Aorta (tissue), 5 donors: ENCODE measurements around the gene EDN2. TPM values are rescaled to one million over a fixed set of nuclear protein-coding genes. Genes with fewer than 3 reads are reported as not detected.
A peak's percentile ranks its signal among the peaks of the same experiment; 100 is the strongest.

Experiments used
- ATAC-seq: fragments of 200-7000 bp; cut with Tn5 transposase; one replicate; pipeline ENCODE4 v1.9.1; 2022; ENCODE audit warnings: moderate library complexity; ENCODE audit not compliant: low FRiP score
- DNase-seq, 2 donors: peaks; one replicate each; pipeline ENCODE4 v3.0.0-alpha.2; 2020
- H3K27ac ChIP-seq, 2 donors: one replicate each; pipeline ENCODE4 v1.5.1; 2013; ENCODE audit warnings: low read length in 2 of 2, mild to moderate bottlenecking in 2 of 2, moderate library complexity in 2 of 2, control low read depth in 1 of 2, inconsistent platforms in 1 of 2, low read depth in 1 of 2
- H3K27me3 ChIP-seq, 2 donors: one replicate each; pipeline ENCODE4 v1.6.1; 2013; ENCODE audit warnings: control low read depth in 1 of 2, low read length in 1 of 2, mild to moderate bottlenecking in 1 of 2, moderate library complexity in 1 of 2; ENCODE audit not compliant: insufficient read depth in 2 of 2, control insufficient read depth in 1 of 2
- H3K36me3 ChIP-seq, 2 donors: one replicate each; pipeline ENCODE4 v1.6.1; 2013; ENCODE audit warnings: control low read depth in 1 of 2, low read length in 1 of 2, mild to moderate bottlenecking in 1 of 2; ENCODE audit not compliant: insufficient read depth in 2 of 2, control insufficient read depth in 1 of 2
- H3K4me1 ChIP-seq, 2 donors: one replicate each; pipeline ENCODE4 v1.6.1; 2013; ENCODE audit warnings: low read length in 2 of 2, control low read depth in 1 of 2, mild to moderate bottlenecking in 1 of 2, moderate library complexity in 1 of 2; ENCODE audit not compliant: insufficient read depth in 2 of 2, control insufficient read depth in 1 of 2
- H3K4me3 ChIP-seq, 2 donors: one replicate each; pipeline ENCODE4 v1.5.1; 2013; ENCODE audit warnings: low read length in 2 of 2, control low read depth in 1 of 2, mild to moderate bottlenecking in 1 of 2
- H3K9me3 ChIP-seq: one replicate; pipeline ENCODE4 v1.6.1; 2013; ENCODE audit warnings: mild to moderate bottlenecking, low read length; ENCODE audit not compliant: control insufficient read depth
- WGBS, 2 donors: extraction: QIAGEN DNeasy Blood & Tissue Kit; methylation state at CpG; one replicate each; pipeline ENCODE4 v1.1.7; 2013; 5-methylcytosine and 5-hydroxymethylcytosine counted together
- intact Hi-C, 2 donors: fragments of 100-400 bp; cut with DNase I; formaldehyde crosslinking; loops; one replicate each; pipeline versions ENCODE4 v1.14.2 to v1.15.0; 2022
- polyA plus RNA-seq, 2 donors: library from polyadenylated mRNA; stranded (reverse); fragments of 200-250 nt; gene quantifications; one replicate each; pipeline ENCODE4 v1.2.3, GENCODE V29; 2013
- total RNA-seq, 2 donors: library from RNA; stranded (reverse); fragmentation: NEBNext Ultra II Directional; extraction: Animal tissue kit (Norgen Biotek cat#: 25700); gene quantifications; one replicate each; pipeline ENCODE4 v1.2.1, GENCODE V29; 2021
- donor health status: healthy with polysubstance abuse.
- donor health status: Bipolar disorder and iron deficiency.
- donor health status: DM: no; HTN: no; CAD: no.
- donor health status: DM: no; HTN: no; CAD: no.
- donor health status: DM: yes; HTN: yes; CAD: no.

The EDN2 gene
- total and polyA plus RNA-seq, 4 donors, result 0.36 to 2.3 (median 1.5) TPM; not detected in 1

DNA sequence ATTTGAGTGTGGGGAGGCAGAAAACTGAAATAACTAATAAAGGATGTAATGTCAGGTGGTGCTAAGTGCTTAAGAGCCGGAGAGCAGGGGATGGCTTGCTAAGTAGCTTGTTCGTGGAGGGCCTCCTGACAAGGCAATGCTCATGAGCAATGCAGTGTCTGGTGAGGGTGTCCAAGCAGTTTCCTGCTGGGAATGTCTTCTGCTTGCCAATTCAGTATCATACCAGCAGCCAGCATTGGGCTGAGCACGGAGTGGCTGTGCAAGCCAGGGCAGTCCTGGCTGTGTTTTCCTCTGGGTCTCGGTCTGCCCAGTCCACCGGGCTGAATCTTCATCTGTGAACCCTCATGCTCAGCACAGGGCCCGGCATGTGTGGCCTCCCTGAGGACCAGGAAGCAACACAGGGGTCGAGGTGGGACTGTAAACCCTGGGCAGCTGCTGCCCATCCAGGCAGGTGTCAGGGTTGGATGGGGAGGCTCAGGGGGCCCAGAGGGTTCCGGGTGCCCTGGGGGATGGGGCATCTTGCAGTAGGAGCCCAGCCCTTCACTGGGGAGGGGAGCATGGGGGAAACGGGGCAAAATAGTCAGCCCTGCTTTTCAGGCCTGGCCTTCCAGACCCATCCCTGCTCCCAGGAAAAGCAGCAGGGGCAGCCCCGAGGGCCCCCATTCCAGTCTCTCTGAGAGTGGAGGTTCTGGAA lies 27.5 kb downstream of the EDN2 start:
- Histone ChIP-seq H3K27me3 (no peaks in the 10 kb centered on the region), H3K4me3 (no peak overlapping the region), H3K36me3 (no peaks in the 10 kb centered on the region), H3K9me3 (no peaks in the 10 kb centered on the region), H3K4me1 (no peaks in the 10 kb centered on the region), H3K27ac (no peak overlapping the region)
- peak in 1 of 2 donors; percentile 50 for DNase-seq
- intact Hi-C loops, result no loop called here
- WGBS, 2 donors, result 49 to 52% methylated on average over 10 of the region's 10 CpGs
- no peak for ATAC-seq

- no peaks in the 10 kb centered on the region for H3K27me3 ChIP-seq
- H3K4me1 ChIP-seq, result no peaks in the 10 kb centered on the region
- intact Hi-C loops, result no loop called here
- H3K36me3 ChIP-seq, result no peaks in the 10 kb centered on the region
- ATAC-seq, result peak; percentile 70
- H3K9me3 ChIP-seq, result no peaks in the 10 kb centered on the region
- DNase-seq, result peak in 1 of 2 donors; percentile 64
- WGBS, 2 donors, result 32 to 35% methylated on average over 8 of the region's 8 CpGs
- H3K27ac ChIP-seq, result peak overlapping the region in 1 of 2 donors; percentile 64
- H3K4me3 ChIP-seq, result no peak overlapping the region
Measured at GRCh38 chr1:41455479-41456332, 28.8 kb downstream of the EDN2 start.

GRCh38 chr1:41454406-41454805 lies 30.1 kb downstream of the EDN2 start:
- H3K27ac ChIP-seq, result no peak overlapping the region
- WGBS, 2 donors, result 65 to 75% methylated on average over 6 of the region's 6 CpGs

GRCh38 chr1:41452704-41453290 lies 31.7 kb downstream of the EDN2 start:
- no peak for ATAC-seq

More at GRCh38 chr1:41454406-41454805, 30.1 kb downstream of the EDN2 start:
- Histone ChIP-seq H3K9me3 (no peaks in the 10 kb centered on the region), H3K36me3 (no peaks in the 10 kb centered on the region), H3K27me3 (no peaks in the 10 kb centered on the region), H3K4me1 (no peaks in the 10 kb centered on the region), H3K4me3 (no peak overlapping the region)
- ATAC-seq, result no peak
- peak in 1 of 2 donors; percentile 41 for DNase-seq
- intact Hi-C loops, result no loop called here

DNA sequence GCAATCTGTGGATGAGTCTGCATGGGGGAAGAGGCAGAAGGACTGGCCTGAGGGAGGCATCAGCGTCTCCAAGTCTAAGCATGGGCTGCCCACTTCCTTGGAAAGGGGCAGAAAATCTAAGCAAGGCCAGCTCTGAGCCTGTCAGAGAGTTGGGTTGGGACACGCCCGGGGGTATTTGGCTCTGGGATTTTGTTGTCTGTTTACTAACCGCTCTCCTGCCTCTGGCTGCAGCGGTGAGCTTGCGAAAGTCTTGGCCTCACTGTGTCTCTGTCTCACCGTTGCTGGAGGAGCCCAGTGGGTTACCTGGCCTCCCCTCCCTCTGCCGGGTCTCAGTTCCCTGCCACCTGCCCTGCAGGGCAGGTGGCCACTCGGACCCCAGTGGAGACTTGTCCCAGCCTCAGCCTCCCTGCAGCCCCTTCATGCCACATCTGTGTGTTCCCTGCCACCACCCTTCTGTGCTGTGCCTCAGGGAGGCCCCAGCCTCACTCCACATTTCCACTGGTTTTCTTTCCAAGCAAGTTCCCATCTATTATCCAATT lies 33.7 kb downstream of the EDN2 start:
- H3K9me3 ChIP-seq, result no peaks in the 10 kb centered on the region
- no peak overlapping the region for H3K27ac ChIP-seq
- intact Hi-C loops, result no loop called here
- no peaks in the 10 kb centered on the region for H3K4me1 ChIP-seq
- peak in 1 of 2 donors; percentile 37 for DNase-seq
- WGBS, 2 donors, result 92 to 97% methylated on average over 9 of the region's 9 CpGs
- no peak overlapping the region for H3K4me3 ChIP-seq
- no peaks in the 10 kb centered on the region for H3K27me3 ChIP-seq
- no peaks in the 10 kb centered on the region for H3K36me3 ChIP-seq
- ATAC-seq, result no peak

More at GRCh38 chr1:41452704-41453290, 31.7 kb downstream of the EDN2 start:
- intact Hi-C loops, result no loop called here
- no peak overlapping the region for H3K4me3 ChIP-seq
- H3K36me3 ChIP-seq, result no peaks in the 10 kb centered on the region
- H3K4me1 ChIP-seq, result no peaks in the 10 kb centered on the region
- DNase-seq, result no peak
- H3K9me3 ChIP-seq, result no peaks in the 10 kb centered on the region
- no peak overlapping the region for H3K27ac ChIP-seq
- no peaks in the 10 kb centered on the region for H3K27me3 ChIP-seq
- 96 to 97% methylated on average over 11 of the region's 11 CpGs for WGBS, 2 donors

- intact Hi-C loops, result no loop called here
- Histone ChIP-seq H3K27me3 (no peaks in the 10 kb centered on the region), H3K36me3 (no peaks in the 10 kb centered on the region), H3K27ac (no peak overlapping the region), H3K9me3 (peaks cover 4% of the 10 kb centered on the region), H3K4me3 (no peak overlapping the region), H3K4me1 (no peaks in the 10 kb centered on the region)
- ATAC-seq (no peak), DNase-seq (no peak)
- 86 to 88% methylated on average over 10 of the region's 10 CpGs for WGBS, 2 donors
Measured at GRCh38 chr1:41449326-41449921, 35.1 kb downstream of the EDN2 start.

GRCh38 chr1:41448821-41449220 lies 35.7 kb downstream of the EDN2 start:
- ATAC-seq, result no peak
- intact Hi-C loops, result no loop called here

DNA sequence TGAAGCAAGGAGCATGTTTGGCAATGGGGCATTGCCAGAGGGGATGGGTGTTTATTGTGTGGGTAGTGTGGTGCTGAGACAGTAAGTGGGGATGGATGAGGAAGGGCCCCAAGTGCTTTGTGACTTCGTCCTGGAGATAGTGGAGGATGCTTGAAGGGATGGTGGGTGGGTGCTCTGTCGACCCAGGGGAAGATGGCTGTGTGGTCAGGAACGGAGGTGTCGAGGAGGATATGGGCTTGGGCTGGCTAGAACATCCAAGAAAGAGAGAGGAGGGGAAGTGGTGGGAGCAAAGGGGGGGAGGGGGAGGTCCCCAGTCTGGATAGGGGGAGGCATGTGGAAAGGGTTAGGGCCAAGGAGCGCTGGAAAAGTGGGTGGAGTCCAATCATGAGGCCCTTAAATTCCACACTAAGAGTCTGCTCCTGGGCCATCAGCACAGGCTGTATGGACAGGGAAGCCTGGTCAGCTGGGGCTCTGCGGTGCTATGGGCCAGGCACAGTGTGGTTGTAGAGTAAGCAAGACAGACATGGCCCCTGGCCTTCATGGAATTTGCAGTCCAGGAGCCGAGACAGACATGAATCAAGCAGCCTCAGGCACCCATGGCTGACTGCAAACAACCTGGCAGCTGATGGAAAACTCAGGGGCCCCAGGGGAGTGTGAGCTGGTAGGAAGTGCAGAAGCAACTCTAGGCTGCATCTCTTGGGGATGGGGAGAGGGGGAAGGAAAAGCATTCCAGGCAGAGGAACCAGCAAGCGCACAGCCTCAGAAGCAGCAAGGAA lies 36.3 kb downstream of the EDN2 start:
- Histone ChIP-seq H3K36me3 (no peaks in the 10 kb centered on the region), H3K9me3 (peaks cover 5% of the 10 kb centered on the region), H3K27me3 (no peaks in the 10 kb centered on the region), H3K4me1 (no peaks in the 10 kb centered on the region), H3K27ac (no peak overlapping the region), H3K4me3 (no peak overlapping the region)
- ATAC-seq (no peak), DNase-seq (no peak)
- WGBS, 2 donors, result 77 to 83% methylated on average over 8 of the region's 8 CpGs
- intact Hi-C loops, result no loop called here

More at GRCh38 chr1:41448821-41449220, 35.7 kb downstream of the EDN2 start:
- no peaks in the 10 kb centered on the region for H3K4me1 ChIP-seq
- H3K4me3 ChIP-seq, result no peak overlapping the region
- no peaks in the 10 kb centered on the region for H3K27me3 ChIP-seq
- WGBS, 2 donors, result 89 to 90% methylated on average over 4 of the region's 4 CpGs
- peaks cover 5% of the 10 kb centered on the region for H3K9me3 ChIP-seq
- DNase-seq, result no peak
- H3K27ac ChIP-seq, result no peak overlapping the region
- no peaks in the 10 kb centered on the region for H3K36me3 ChIP-seq
